Stimulated activated naive CD8-positive, alpha-beta T cell treated with anti-CD3 and anti-CD28 coated beads, Interleukin-15, amount 100 ng/mL, for 72 hours (primary cell): Measurements from ENCODE around the gene TMEM212.
A peak's percentile ranks its signal among the peaks of the same experiment; 100 is the strongest.
"Not testable (repeated sequence)": the region's sequence is repeated elsewhere in the genome, so short reads cannot be mapped to it uniquely, and the experiment has no call there.

ENCODE experiments used
- ATAC-seq: fragments of 150-1000 bp; cut with Tn5 transposase; 2 replicates; pipeline ENCODE4 v1.10.0; 2021; ENCODE audit warnings: mild to moderate bottlenecking, moderate library complexity
- DNase-seq, 2 donors: peaks; one replicate each; pipeline ENCODE4 v3.0.0; 2021 to 2022
- H3K27ac Mint-ChIP-seq, 2 donors: one replicate each; pipeline ENCODE4 v1.8.0; 2022; ENCODE audit warnings: mild to moderate bottlenecking in 2 of 2, mixed read lengths in 2 of 2, moderate library complexity in 2 of 2
- H3K27me3 Mint-ChIP-seq: one replicate; pipeline ENCODE4 v1.8.0; 2022; ENCODE audit warnings: mixed read lengths
- H3K4me1 Mint-ChIP-seq: one replicate; pipeline ENCODE4 v1.8.0; 2022; ENCODE audit warnings: mild to moderate bottlenecking, mixed read lengths
- H3K4me3 Mint-ChIP-seq, 2 donors: one replicate each; pipeline ENCODE4 v1.8.0; 2022; ENCODE audit warnings: mild to moderate bottlenecking in 2 of 2, mixed read lengths in 2 of 2, moderate library complexity in 1 of 2
- H3K9me3 Mint-ChIP-seq, 2 donors: one replicate each; pipeline ENCODE4 v1.8.0; 2022; ENCODE audit warnings: mixed read lengths in 2 of 2

The TMEM212 gene

GRCh38 chr3:171851660-171852058, 8.5 kb downstream of the TMEM212 start:
- no peak for ATAC-seq
- no peak for DNase-seq
- no peak overlapping the region for H3K27ac Mint-ChIP-seq

GRCh38 chr3:171854649-171855305, 11.6 kb downstream of the TMEM212 start:
- H3K4me1 Mint-ChIP-seq, result peaks cover 8% of the 10 kb centered on the region
- H3K4me3 Mint-ChIP-seq, result no peak overlapping the region
- H3K9me3 Mint-ChIP-seq, result peaks cover 13 to 20% of the 10 kb centered on the region in 2 donors

More at GRCh38 chr3:171851660-171852058, 8.5 kb downstream of the TMEM212 start:
- peaks cover 24% of the 10 kb centered on the region for H3K4me1 Mint-ChIP-seq
- no peak overlapping the region for H3K4me3 Mint-ChIP-seq
- peaks cover 41% of the 10 kb centered on the region for H3K27me3 Mint-ChIP-seq
- peaks cover 13 to 20% of the 10 kb centered on the region in 2 donors for H3K9me3 Mint-ChIP-seq

GRCh38 chr3:171858770-171859169, 15.6 kb downstream of the TMEM212 start:
- Mint-ChIP-seq H3K27me3 (peaks cover 22% of the 10 kb centered on the region), H3K9me3 (peaks cover 9 to 10% of the 10 kb centered on the region in 2 donors)
- DNase-seq, ATAC-seq, H3K4me3 Mint-ChIP-seq, H3K27ac Mint-ChIP-seq, H3K4me1 Mint-ChIP-seq: not testable (repeated sequence)

More at GRCh38 chr3:171854649-171855305, 11.6 kb downstream of the TMEM212 start:
- H3K27ac Mint-ChIP-seq, result no peak overlapping the region
- ATAC-seq (no peak), DNase-seq (no peak)
- H3K27me3 Mint-ChIP-seq, result peaks cover 39% of the 10 kb centered on the region

- Mint-ChIP-seq H3K27ac (no peak overlapping the region), H3K4me3 (no peak overlapping the region)
- no peak for DNase-seq
Measured at GRCh38 chr3:171860830-171861535, 17.8 kb downstream of the TMEM212 start.

GRCh38 chr3:171862392-171862791, 19.2 kb downstream of the TMEM212 start:
- peaks cover 5% of the 10 kb centered on the region for H3K4me1 Mint-ChIP-seq
- ATAC-seq (no peak), DNase-seq (no peak)
- no peak overlapping the region for H3K27ac Mint-ChIP-seq
- no peaks in the 10 kb centered on the region for H3K9me3 Mint-ChIP-seq
- H3K4me3 Mint-ChIP-seq, result no peak overlapping the region
- peaks cover 25% of the 10 kb centered on the region for H3K27me3 Mint-ChIP-seq

More at GRCh38 chr3:171860830-171861535, 17.8 kb downstream of the TMEM212 start:
- ATAC-seq, result no peak
- Mint-ChIP-seq H3K4me1 (peaks cover 5% of the 10 kb centered on the region), H3K9me3 (no peaks in the 10 kb centered on the region), H3K27me3 (peaks cover 25% of the 10 kb centered on the region)

GRCh38 chr3:171862993-171863521, 19.9 kb downstream of the TMEM212 start:
- DNase-seq (no peak), ATAC-seq (peak; percentile 54)
- H3K4me1 Mint-ChIP-seq, result peaks cover 5% of the 10 kb centered on the region
- peaks cover 19% of the 10 kb centered on the region for H3K27me3 Mint-ChIP-seq
- no peaks in the 10 kb centered on the region for H3K9me3 Mint-ChIP-seq
- no peak overlapping the region for H3K4me3 Mint-ChIP-seq
- H3K27ac Mint-ChIP-seq, result no peak overlapping the region

GRCh38 chr3:171863920-171864319, 20.8 kb downstream of the TMEM212 start:
- ATAC-seq (no peak), DNase-seq (no peak)
- H3K9me3 Mint-ChIP-seq, result no peaks in the 10 kb centered on the region
- H3K4me1 Mint-ChIP-seq, result peaks cover 5% of the 10 kb centered on the region
- H3K27ac Mint-ChIP-seq, result no peak overlapping the region
- H3K4me3 Mint-ChIP-seq, result no peak overlapping the region
- H3K27me3 Mint-ChIP-seq, result peaks cover 14% of the 10 kb centered on the region

- ATAC-seq (no peak), DNase-seq (no peak)
- Mint-ChIP-seq H3K4me3 (no peak overlapping the region), H3K4me1 (peaks cover 5% of the 10 kb centered on the region), H3K27ac (no peak overlapping the region), H3K9me3 (no peaks in the 10 kb centered on the region), H3K27me3 (peaks cover 14% of the 10 kb centered on the region)
Measured at GRCh38 chr3:171865191-171865865, 22.2 kb downstream of the TMEM212 start.

GRCh38 chr3:171867981-171868380, 24.8 kb downstream of the TMEM212 start:
- Mint-ChIP-seq H3K9me3 (no peaks in the 10 kb centered on the region), H3K27ac (no peak overlapping the region), H3K4me1 (peaks cover 3% of the 10 kb centered on the region), H3K27me3 (peaks cover 14% of the 10 kb centered on the region), H3K4me3 (no peak overlapping the region)
- no peak for DNase-seq
- ATAC-seq, result no peak

GRCh38 chr3:171871392-171872274, 28.5 kb downstream of the TMEM212 start:
- Mint-ChIP-seq H3K4me3 (no peak overlapping the region), H3K4me1 (peaks cover 18% of the 10 kb centered on the region), H3K27me3 (peaks cover 8% of the 10 kb centered on the region), H3K27ac (no peak overlapping the region), H3K9me3 (no peaks in the 10 kb centered on the region)
- no peak for ATAC-seq
- no peak for DNase-seq

GRCh38 chr3:171873580-171873979, 30.4 kb downstream of the TMEM212 start:
- DNase-seq (no peak), ATAC-seq (no peak)
- Mint-ChIP-seq H3K27me3 (peaks cover 15% of the 10 kb centered on the region), H3K27ac (no peak overlapping the region), H3K4me1 (peaks cover 22% of the 10 kb centered on the region), H3K4me3 (no peak overlapping the region), H3K9me3 (no peaks in the 10 kb centered on the region)

GRCh38 chr3:171874251-171874681, 31.1 kb downstream of the TMEM212 start:
- ATAC-seq, result no peak
- peaks cover 22% of the 10 kb centered on the region for H3K4me1 Mint-ChIP-seq
- no peak overlapping the region for H3K27ac Mint-ChIP-seq
- DNase-seq, result no peak
- peaks cover 16% of the 10 kb centered on the region for H3K27me3 Mint-ChIP-seq
- H3K4me3 Mint-ChIP-seq, result no peak overlapping the region
- H3K9me3 Mint-ChIP-seq, result no peaks in the 10 kb centered on the region

- Mint-ChIP-seq H3K4me3 (no peak overlapping the region), H3K4me1 (peaks cover 22% of the 10 kb centered on the region), H3K27ac (no peak overlapping the region), H3K9me3 (no peaks in the 10 kb centered on the region), H3K27me3 (peaks cover 16% of the 10 kb centered on the region)
- DNase-seq (no peak), ATAC-seq (no peak)
Measured at GRCh38 chr3:171874879-171875278, 31.7 kb downstream of the TMEM212 start.

GRCh38 chr3:171875923-171876412, 32.8 kb downstream of the TMEM212 start:
- H3K4me1 Mint-ChIP-seq, result peaks cover 22% of the 10 kb centered on the region
- peaks cover 16% of the 10 kb centered on the region for H3K27me3 Mint-ChIP-seq
- peak; percentile 78 for ATAC-seq
- no peaks in the 10 kb centered on the region for H3K9me3 Mint-ChIP-seq
- peak overlapping the region in 1 of 2 donors; percentile 30 for H3K4me3 Mint-ChIP-seq
- no peak overlapping the region for H3K27ac Mint-ChIP-seq
- peak in 1 of 2 donors; percentile 25 for DNase-seq
